Fibroblast of villous mesenchyme (primary cell): Measurements from ENCODE around the gene MAP2K1. TPM values are rescaled to one million over a fixed set of nuclear protein-coding genes. Genes with fewer than 3 reads are reported as not detected.

Experiments used
- DNase-seq: peaks from one replicate; pipeline ENCODE4 v3.0.0-alpha.2; 2010; ENCODE audit warnings: low read depth
- H3K4me3 ChIP-seq: 2 replicates; pipeline ENCODE4 v1.5.1; 2011; ENCODE audit warnings: low read depth, mild to moderate bottlenecking, low read length
- total RNA-seq: library from RNA; depleted of rRNA; stranded (reverse); fragments of >200 nt; gene quantifications from 2 replicates; pipeline ENCODE4 v1.2.3, GENCODE V29; 2012
- TF ChIP-seq, protein P1 (sequence below): IDR thresholded peaks from 2 replicates; pipeline ENCODE4 v1.5.1; 2012; ENCODE audit warnings: low read depth, mild to moderate bottlenecking, low read length; ENCODE audit not compliant: insufficient read depth

The MAP2K1 gene
- total RNA-seq, 1 donor, result 26.3 TPM

DNA sequence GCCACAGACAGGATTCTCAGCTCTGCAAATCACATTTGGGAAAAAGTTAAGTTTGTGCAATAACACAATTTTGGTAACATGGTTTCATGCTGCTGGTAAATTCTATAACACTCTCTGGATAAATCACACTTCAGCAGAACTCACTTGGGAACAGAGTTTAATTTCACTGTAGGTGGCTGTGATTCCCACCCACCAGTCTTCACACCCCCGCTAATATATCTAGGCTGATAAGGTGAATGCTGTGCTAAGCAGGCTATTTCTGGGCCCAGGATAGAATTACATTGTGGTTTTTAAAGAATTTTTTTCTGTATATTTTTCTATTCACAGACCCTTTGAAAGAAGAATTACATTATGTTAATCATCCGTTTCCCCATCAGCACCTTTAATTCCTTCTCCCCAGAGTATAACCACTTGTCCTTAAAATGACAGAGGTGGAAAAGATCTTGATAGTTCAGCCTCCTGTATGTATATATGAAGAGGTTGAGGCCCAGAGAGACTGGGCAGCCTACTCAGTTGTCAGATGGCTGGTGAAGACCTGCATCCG lies 22.9 kb downstream of the MAP2K1 start:
- no peak for DNase-seq

DNA sequence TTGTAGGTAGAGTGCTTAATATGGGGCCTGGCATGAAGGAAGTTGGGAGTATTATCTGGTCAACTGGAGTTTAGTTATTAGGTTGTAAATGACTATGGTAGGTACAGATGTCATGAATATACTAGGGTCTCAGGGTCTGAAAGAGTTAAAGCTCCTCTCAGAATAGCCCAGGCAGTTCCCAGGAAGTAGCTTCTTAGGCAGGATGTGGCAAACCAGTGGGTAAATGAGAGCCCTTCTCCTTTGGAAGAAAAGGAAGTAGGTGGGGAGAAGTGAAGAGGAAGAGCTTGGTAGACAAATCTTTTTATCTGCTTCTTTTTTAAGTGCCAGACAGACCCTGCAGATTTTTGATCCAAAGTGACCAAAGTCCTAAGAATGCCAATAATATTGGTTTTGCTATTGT lies 24.5 kb downstream of the MAP2K1 start:
- DNase-seq, result no peak

More for the DNA sequence above, 22.9 kb downstream of the MAP2K1 start:
- H3K4me3 ChIP-seq, result no peak overlapping the region
- TF ChIP-seq, protein P1, sequence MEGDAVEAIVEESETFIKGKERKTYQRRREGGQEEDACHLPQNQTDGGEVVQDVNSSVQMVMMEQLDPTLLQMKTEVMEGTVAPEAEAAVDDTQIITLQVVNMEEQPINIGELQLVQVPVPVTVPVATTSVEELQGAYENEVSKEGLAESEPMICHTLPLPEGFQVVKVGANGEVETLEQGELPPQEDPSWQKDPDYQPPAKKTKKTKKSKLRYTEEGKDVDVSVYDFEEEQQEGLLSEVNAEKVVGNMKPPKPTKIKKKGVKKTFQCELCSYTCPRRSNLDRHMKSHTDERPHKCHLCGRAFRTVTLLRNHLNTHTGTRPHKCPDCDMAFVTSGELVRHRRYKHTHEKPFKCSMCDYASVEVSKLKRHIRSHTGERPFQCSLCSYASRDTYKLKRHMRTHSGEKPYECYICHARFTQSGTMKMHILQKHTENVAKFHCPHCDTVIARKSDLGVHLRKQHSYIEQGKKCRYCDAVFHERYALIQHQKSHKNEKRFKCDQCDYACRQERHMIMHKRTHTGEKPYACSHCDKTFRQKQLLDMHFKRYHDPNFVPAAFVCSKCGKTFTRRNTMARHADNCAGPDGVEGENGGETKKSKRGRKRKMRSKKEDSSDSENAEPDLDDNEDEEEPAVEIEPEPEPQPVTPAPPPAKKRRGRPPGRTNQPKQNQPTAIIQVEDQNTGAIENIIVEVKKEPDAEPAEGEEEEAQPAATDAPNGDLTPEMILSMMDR, result no peak

DNA sequence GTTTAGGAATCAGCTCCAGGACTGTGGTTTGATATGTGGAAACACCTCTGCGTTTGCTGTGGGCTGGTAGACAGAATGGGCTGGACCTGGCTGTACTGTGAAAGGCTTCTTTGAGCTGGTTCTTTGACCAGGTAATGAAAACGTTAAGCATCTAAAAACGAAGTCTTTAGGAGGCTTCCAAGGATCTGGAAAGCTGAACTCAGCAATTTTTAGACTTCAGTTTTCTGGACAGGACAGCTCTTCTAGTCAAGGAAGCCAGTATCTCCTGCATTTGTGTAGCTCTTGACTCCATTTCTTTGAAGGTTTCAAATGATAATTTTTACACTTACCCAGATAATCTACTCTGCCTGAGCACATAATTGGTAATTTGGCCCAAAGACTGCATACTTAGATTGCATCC lies 25.5 kb downstream of the MAP2K1 start:
- TF ChIP-seq, protein P1, result no peak
- no peak overlapping the region for H3K4me3 ChIP-seq
- DNase-seq, result no peak

More for the DNA sequence above, 24.5 kb downstream of the MAP2K1 start:
- no peak overlapping the region for H3K4me3 ChIP-seq
- TF ChIP-seq, protein P1, result no peak

DNA sequence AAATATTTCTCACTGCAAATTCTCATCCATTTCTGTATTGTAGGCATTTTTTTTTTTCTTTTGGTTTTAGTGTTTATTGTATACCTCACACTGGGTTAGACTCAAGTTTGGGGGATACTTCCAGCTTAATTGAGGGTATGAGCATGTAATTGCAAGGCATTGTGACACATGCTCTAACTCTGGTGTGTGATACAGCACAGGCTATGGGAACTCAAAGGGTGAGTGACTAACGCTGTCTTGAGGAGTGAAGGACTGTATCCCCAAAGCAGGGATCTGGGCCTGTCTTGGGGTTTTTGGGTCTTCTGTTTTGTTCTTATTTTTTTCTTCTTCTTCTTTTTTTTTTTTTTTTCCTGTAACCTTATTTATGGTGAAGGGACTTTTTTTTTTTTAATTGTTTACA lies 26.9 kb downstream of the MAP2K1 start:
- no peak for DNase-seq
- TF ChIP-seq, protein P1, result no peak
- no peak overlapping the region for H3K4me3 ChIP-seq

DNA sequence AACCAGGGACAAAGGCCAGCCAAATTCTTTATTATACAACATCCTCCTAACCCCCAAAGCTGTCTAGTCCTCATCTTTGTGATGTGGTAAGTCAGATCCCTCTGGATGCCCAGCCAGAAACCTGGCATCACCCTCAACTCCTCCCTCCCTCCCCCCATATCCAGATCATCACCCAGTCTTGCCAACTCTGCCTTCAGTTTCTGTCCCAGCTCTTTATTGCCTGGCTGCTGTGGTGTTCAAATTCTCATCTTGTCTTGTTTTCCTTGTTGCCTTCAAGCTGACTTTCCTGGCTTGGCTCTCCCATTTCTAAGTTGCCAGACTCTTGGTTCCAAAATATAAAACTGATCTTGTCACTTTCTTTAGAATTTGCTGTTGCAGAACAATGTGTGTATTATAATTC lies 28.6 kb downstream of the MAP2K1 start:
- TF ChIP-seq, protein P1, result no peak
- DNase-seq, result no peak
- no peak overlapping the region for H3K4me3 ChIP-seq

DNA sequence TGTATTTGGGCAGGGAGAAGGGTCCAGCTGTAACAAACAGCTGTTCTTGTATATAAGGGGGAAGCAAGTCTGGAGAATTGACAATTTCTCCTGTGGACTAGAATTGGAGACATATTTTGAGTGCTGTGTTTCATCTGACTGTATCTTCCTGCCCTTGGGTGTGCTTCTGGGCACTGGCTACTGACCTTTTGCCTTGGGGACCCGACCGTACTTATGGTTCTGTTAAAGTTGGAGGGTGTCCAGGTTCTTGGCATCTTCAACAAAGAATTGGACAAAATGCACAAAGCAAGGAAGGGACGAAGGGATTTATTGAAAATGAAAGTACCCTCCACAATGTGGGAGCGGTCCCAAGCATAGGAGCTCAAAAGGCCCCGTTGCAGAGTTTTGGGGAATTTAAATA lies 31.0 kb downstream of the MAP2K1 start:
- peak overlapping the region; percentile 27 for H3K4me3 ChIP-seq
- DNase-seq, result no peak
- TF ChIP-seq, protein P1, result no peak

DNA sequence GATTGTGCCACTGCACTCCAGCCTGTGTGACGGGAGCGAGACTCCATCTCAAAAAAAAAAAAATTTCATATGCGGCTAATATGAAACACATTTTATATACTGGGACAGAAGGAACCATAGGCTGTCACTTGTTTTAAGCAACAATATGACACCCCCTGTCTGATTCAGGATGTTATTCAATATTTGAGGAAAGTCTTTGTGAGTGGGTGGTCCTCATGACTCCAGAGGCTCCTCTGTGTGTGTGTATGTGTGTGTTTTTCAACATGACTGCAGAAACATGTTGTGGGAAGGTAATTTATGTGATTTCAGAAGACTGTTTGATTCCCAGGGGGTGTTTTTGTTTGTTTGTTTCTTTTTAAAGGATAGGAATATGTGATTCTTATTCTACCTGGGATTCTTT lies 32.8 kb downstream of the MAP2K1 start:
- DNase-seq, result no peak

More for the DNA sequence above, 32.8 kb downstream of the MAP2K1 start:
- no peak overlapping the region for H3K4me3 ChIP-seq
- TF ChIP-seq, protein P1, result no peak
